H1 (cell line): ENCODE measurements around the gene NME3. TPM values are rescaled to one million over a fixed set of nuclear protein-coding genes. Genes with fewer than 3 reads are reported as not detected.

Experiments used
- EZH2 ChIP-seq: fragments of 200-600 bp; sonication (generic); IDR thresholded peaks from 2 replicates; pipeline ENCODE4 v1.7.1; 2012; ENCODE audit warnings: low read depth, mild to moderate bottlenecking, moderate library complexity, low read length, inconsistent platforms; ENCODE audit not compliant: severe bottlenecking
- HDAC6 ChIP-seq: IDR thresholded peaks from one replicate; pipeline ENCODE4 v1.7.1; 2012; ENCODE audit warnings: low read depth, mild to moderate bottlenecking, inconsistent platforms, low read length, moderate library complexity
- NANOG ChIP-seq: IDR thresholded peaks from 2 replicates; pipeline ENCODE4 v1.6.1; 2011; ENCODE audit warnings: low read length, low read depth, mild to moderate bottlenecking, inconsistent platforms; ENCODE audit not compliant: insufficient read depth, poor library complexity, severe bottlenecking
- NRF1 ChIP-seq: IDR thresholded peaks from 2 replicates; pipeline ENCODE4 v1.6.1; 2011; ENCODE audit warnings: mild to moderate bottlenecking, low read depth, low read length, improper control_type of control experiment
- POLR2AphosphoS5 ChIP-seq: IDR thresholded peaks from 2 replicates; pipeline ENCODE4 v1.6.1; 2011; ENCODE audit warnings: low read depth, low read length
- RAD21 ChIP-seq, 2 experiments: IDR thresholded peaks in 1 of 2; conservative IDR thresholded peaks in 1 of 2; 2 replicates each; pipeline ENCODE4 v1.6.1; 2011; ENCODE audit warnings: low read depth in 2 of 2, low read length in 2 of 2, improper control_type of control experiment in 1 of 2, inconsistent platforms in 1 of 2, mild to moderate bottlenecking in 1 of 2, moderate library complexity in 1 of 2
- YY1 ChIP-seq: IDR thresholded peaks from 2 replicates; pipeline ENCODE4 v1.6.1; 2011; ENCODE audit warnings: low read depth, mild to moderate bottlenecking, low read length
- polyA plus RNA-seq, 7 experiments: library from polyadenylated mRNA; depleted of rRNA in 3 of 7; stranded (reverse) in 5 of 7; unstranded in 2 of 7; fragments of >200 nt in 5 of 7; fragments of 200-250 nt in 2 of 7; gene quantifications; 1 replicate in 5 of 7; 2 replicates in 1 of 7; 4 replicates in 1 of 7; pipeline versions ENCODE4 v1.2.1 to v1.2.3, GENCODE V29; 2011 to 2013; ENCODE audit warnings: missing spikeins in 2 of 7, mixed read lengths in 2 of 7
- total RNA-seq: library from RNA; stranded (reverse); fragmentation: NEBNext Ultra II Directional; extraction: Animal tissue kit (Norgen Biotek cat#: 25700); gene quantifications from 2 replicates; pipeline ENCODE4 v1.2.1, GENCODE V29; 2021
- TF ChIP-seq, protein P1 (sequence below): fragments of 300-600 bp; sonication (generic); IDR thresholded peaks from 2 replicates; pipeline ENCODE4 v1.7.1; 2012; ENCODE audit warnings: low read length, moderate library complexity, mild to moderate bottlenecking, inconsistent platforms; ENCODE audit not compliant: insufficient replicate concordance

Gene NME3
- total and polyA plus RNA-seq, 2 of the 8 experiments (the other 6 are each of a cell fraction or from before 2014, with no cell fraction given), result 72.5 to 163 TPM

DNA sequence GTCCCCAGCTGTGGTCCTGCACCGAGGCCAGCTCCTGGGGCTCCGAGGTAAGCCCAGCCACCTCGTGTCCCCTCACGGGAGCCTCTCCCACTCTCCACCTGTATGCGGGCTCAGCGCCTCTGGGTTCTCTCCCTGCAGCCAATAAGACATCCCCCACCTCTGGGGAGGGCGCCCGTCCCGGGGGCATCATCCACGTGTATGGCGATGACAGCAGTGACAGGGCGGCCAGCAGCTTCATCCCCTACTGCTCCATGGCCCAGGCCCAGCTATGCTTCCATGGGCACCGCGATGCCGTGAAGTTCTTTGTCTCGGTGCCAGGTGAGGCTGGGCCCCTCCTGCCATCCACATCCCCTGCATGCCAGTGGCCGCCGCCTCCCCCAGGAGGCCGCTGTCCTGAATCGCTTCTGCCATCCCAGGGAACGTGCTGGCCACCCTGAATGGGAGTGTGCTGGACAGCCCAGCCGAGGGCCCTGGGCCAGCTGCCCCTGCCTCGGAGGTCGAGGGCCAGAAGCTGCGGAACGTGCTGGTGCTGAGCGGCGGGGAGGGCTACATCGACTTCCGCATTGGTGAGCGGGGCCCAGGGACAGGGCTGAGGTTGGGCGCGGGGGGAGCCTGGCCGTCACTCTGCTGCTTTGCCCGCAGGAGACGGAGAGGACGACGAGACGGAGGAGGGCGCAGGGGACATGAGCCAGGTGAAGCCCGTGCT, 3.1 kb downstream of the NME3 start (continued):
- TF ChIP-seq NANOG (no peak), NRF1 (no peak), RAD21 (IDR thresholded peaks at IDR 0.05 in 1 of 2, conservative IDR thresholded peaks at IDR 0.05 in 1 of 2; ENCODE audit: low read depth in 2 of 2, low read length in 2 of 2) (no peak), HDAC6 (no peak), POLR2AphosphoS5 (no peak; the same call in 1 of the 2 replicates), YY1 (no peak), EZH2 (no peak)
- TF ChIP-seq, protein P1, sequence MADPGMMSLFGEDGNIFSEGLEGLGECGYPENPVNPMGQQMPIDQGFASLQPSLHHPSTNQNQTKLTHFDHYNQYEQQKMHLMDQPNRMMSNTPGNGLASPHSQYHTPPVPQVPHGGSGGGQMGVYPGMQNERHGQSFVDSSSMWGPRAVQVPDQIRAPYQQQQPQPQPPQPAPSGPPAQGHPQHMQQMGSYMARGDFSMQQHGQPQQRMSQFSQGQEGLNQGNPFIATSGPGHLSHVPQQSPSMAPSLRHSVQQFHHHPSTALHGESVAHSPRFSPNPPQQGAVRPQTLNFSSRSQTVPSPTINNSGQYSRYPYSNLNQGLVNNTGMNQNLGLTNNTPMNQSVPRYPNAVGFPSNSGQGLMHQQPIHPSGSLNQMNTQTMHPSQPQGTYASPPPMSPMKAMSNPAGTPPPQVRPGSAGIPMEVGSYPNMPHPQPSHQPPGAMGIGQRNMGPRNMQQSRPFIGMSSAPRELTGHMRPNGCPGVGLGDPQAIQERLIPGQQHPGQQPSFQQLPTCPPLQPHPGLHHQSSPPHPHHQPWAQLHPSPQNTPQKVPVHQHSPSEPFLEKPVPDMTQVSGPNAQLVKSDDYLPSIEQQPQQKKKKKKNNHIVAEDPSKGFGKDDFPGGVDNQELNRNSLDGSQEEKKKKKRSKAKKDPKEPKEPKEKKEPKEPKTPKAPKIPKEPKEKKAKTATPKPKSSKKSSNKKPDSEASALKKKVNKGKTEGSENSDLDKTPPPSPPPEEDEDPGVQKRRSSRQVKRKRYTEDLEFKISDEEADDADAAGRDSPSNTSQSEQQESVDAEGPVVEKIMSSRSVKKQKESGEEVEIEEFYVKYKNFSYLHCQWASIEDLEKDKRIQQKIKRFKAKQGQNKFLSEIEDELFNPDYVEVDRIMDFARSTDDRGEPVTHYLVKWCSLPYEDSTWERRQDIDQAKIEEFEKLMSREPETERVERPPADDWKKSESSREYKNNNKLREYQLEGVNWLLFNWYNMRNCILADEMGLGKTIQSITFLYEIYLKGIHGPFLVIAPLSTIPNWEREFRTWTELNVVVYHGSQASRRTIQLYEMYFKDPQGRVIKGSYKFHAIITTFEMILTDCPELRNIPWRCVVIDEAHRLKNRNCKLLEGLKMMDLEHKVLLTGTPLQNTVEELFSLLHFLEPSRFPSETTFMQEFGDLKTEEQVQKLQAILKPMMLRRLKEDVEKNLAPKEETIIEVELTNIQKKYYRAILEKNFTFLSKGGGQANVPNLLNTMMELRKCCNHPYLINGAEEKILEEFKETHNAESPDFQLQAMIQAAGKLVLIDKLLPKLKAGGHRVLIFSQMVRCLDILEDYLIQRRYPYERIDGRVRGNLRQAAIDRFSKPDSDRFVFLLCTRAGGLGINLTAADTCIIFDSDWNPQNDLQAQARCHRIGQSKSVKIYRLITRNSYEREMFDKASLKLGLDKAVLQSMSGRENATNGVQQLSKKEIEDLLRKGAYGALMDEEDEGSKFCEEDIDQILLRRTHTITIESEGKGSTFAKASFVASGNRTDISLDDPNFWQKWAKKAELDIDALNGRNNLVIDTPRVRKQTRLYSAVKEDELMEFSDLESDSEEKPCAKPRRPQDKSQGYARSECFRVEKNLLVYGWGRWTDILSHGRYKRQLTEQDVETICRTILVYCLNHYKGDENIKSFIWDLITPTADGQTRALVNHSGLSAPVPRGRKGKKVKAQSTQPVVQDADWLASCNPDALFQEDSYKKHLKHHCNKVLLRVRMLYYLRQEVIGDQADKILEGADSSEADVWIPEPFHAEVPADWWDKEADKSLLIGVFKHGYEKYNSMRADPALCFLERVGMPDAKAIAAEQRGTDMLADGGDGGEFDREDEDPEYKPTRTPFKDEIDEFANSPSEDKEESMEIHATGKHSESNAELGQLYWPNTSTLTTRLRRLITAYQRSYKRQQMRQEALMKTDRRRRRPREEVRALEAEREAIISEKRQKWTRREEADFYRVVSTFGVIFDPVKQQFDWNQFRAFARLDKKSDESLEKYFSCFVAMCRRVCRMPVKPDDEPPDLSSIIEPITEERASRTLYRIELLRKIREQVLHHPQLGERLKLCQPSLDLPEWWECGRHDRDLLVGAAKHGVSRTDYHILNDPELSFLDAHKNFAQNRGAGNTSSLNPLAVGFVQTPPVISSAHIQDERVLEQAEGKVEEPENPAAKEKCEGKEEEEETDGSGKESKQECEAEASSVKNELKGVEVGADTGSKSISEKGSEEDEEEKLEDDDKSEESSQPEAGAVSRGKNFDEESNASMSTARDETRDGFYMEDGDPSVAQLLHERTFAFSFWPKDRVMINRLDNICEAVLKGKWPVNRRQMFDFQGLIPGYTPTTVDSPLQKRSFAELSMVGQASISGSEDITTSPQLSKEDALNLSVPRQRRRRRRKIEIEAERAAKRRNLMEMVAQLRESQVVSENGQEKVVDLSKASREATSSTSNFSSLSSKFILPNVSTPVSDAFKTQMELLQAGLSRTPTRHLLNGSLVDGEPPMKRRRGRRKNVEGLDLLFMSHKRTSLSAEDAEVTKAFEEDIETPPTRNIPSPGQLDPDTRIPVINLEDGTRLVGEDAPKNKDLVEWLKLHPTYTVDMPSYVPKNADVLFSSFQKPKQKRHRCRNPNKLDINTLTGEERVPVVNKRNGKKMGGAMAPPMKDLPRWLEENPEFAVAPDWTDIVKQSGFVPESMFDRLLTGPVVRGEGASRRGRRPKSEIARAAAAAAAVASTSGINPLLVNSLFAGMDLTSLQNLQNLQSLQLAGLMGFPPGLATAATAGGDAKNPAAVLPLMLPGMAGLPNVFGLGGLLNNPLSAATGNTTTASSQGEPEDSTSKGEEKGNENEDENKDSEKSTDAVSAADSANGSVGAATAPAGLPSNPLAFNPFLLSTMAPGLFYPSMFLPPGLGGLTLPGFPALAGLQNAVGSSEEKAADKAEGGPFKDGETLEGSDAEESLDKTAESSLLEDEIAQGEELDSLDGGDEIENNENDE, result no peak
